Esophagus muscularis mucosa (tissue), 4 donors: ENCODE measurements around the gene TLL2. TPM values are rescaled to one million over a fixed set of nuclear protein-coding genes. Genes with fewer than 3 reads are reported as not detected.

Source experiments
- DNase-seq: peaks from one replicate; pipeline ENCODE4 v3.0.0-alpha.2; 2017; ENCODE audit errors: extremely low spot score
- H3K27ac ChIP-seq, 4 donors: fragments of 200-600 bp; sonication (generic); replicated peaks in 1 of 4; 1 replicate in 3 of 4; 2 replicates in 1 of 4; pipeline ENCODE4 v1.5.1; 2016 to 2019; ENCODE audit warnings: mild to moderate bottlenecking in 1 of 4
- H3K27me3 ChIP-seq, 4 donors: fragments of 200-600 bp; sonication (generic); one replicate each; pipeline versions ENCODE4 v1.5.1 to v1.6.0; 2016 to 2019
- H3K36me3 ChIP-seq, 4 donors: fragments of 200-600 bp; sonication (generic); one replicate each; pipeline ENCODE4 v1.5.1; 2016 to 2019
- H3K4me1 ChIP-seq, 4 donors: fragments of 200-600 bp; sonication (generic); one replicate each; pipeline ENCODE4 v1.5.1; 2016 to 2019
- H3K4me3 ChIP-seq, 4 donors: fragments of 200-600 bp; sonication (generic); 1 replicate in 2 of 4; 2 replicates in 2 of 4; pipeline ENCODE4 v1.5.1; 2016 to 2019; ENCODE audit warnings: mild to moderate bottlenecking in 4 of 4, moderate library complexity in 1 of 4
- H3K9me3 ChIP-seq, 4 donors: fragments of 200-600 bp; sonication (generic); 1 replicate in 3 of 4; 2 replicates in 1 of 4; pipeline ENCODE4 v1.5.1; 2016 to 2019
- EP300 ChIP-seq: sonication (generic); formaldehyde crosslinking; IDR thresholded peaks from one replicate; pipeline ENCODE4 v1.6.1; 2017; ENCODE audit warnings: antibody characterized with exemption
- POLR2A ChIP-seq: fragments of 450-650 bp; IDR thresholded peaks from one replicate; pipeline ENCODE4 v1.6.1; 2017; ENCODE audit warnings: antibody characterized with exemption, moderate library complexity, mild to moderate bottlenecking, low read depth
- POLR2AphosphoS5 ChIP-seq, 2 donors: sonication (generic); formaldehyde crosslinking; IDR thresholded peaks; one replicate each; pipeline ENCODE4 v1.6.1; 2017; ENCODE audit warnings: antibody characterized with exemption in 2 of 2
- WGBS: methylation state at CpG from one replicate; pipeline ENCODE4 v1.1.5; 2018; 5-methylcytosine and 5-hydroxymethylcytosine counted together
- intact Hi-C: fragments of 100-400 bp; cut with DNase I; formaldehyde crosslinking; loops from one replicate; pipeline ENCODE4 v1.15.1; 2023
- total RNA-seq, 4 donors: library from RNA; depleted of rRNA; stranded (reverse); fragments of >200 nt; gene quantifications; one replicate each; pipeline versions ENCODE4 v1.1.0 to v1.2.1, GENCODE V29; 2016
- TF ChIP-seq, protein P1 (sequence below), 3 experiments: fragments of 200-600 bp in 2 of 3; fragments of 450-650 bp in 1 of 3; sonication (generic) in 2 of 3; IDR thresholded peaks; one replicate each; pipeline ENCODE4 v1.5.1; 2017 to 2019; ENCODE audit warnings: antibody characterized with exemption in 3 of 3, mild to moderate bottlenecking in 2 of 3, moderate library complexity in 1 of 3

TLL2 gene
- total RNA-seq, 4 donors from 2014 or later: 0.17 to 2.1 (median 0.27) TPM

GRCh38 chr10:96450529-96451207 is 63.1 kb downstream of the TLL2 start:
- Histone ChIP-seq H3K4me1 (peaks cover 0 to 3% (median 0%) of the 10 kb centered on the region in 4 donors), H3K4me3 (no peak overlapping the region), H3K9me3 (no peaks in the 10 kb centered on the region), H3K36me3 (no peaks in the 10 kb centered on the region), H3K27ac (no peak overlapping the region), H3K27me3 (peaks cover 0 to 3% (median 0%) of the 10 kb centered on the region in 4 donors)
- 81% methylated on average over 12 of the region's 12 CpGs for WGBS
- DNase-seq: no peak
- TF ChIP-seq POLR2A (no peak), EP300 (no peak), POLR2AphosphoS5 (IDR thresholded peaks at IDR 0.05) (no peak)
- TF ChIP-seq, protein P1, sequence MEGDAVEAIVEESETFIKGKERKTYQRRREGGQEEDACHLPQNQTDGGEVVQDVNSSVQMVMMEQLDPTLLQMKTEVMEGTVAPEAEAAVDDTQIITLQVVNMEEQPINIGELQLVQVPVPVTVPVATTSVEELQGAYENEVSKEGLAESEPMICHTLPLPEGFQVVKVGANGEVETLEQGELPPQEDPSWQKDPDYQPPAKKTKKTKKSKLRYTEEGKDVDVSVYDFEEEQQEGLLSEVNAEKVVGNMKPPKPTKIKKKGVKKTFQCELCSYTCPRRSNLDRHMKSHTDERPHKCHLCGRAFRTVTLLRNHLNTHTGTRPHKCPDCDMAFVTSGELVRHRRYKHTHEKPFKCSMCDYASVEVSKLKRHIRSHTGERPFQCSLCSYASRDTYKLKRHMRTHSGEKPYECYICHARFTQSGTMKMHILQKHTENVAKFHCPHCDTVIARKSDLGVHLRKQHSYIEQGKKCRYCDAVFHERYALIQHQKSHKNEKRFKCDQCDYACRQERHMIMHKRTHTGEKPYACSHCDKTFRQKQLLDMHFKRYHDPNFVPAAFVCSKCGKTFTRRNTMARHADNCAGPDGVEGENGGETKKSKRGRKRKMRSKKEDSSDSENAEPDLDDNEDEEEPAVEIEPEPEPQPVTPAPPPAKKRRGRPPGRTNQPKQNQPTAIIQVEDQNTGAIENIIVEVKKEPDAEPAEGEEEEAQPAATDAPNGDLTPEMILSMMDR (IDR thresholded peaks at IDR 0.05): no peak
- intact Hi-C loops: no loop called here

GRCh38 chr10:96448558-96448957 is 65.2 kb downstream of the TLL2 start:
- TF ChIP-seq, protein P1 (IDR thresholded peaks at IDR 0.05): no peak
- no peak for TF ChIP-seq POLR2A
- no peak for TF ChIP-seq POLR2AphosphoS5 (IDR thresholded peaks at IDR 0.05)
- no peak for TF ChIP-seq EP300
- WGBS: 48% methylated on average over 4 of the region's 4 CpGs
- H3K4me1 ChIP-seq: peaks cover 0 to 3% (median 0%) of the 10 kb centered on the region in 4 donors
- no peak for DNase-seq
- H3K4me3 ChIP-seq: no peak overlapping the region
- H3K27ac ChIP-seq: no peak overlapping the region
- H3K27me3 ChIP-seq: peaks cover 0 to 3% (median 0%) of the 10 kb centered on the region in 4 donors
- H3K9me3 ChIP-seq: no peaks in the 10 kb centered on the region
- no peaks in the 10 kb centered on the region for H3K36me3 ChIP-seq
- intact Hi-C loops: no loop called here

GRCh38 chr10:96448021-96448457 is 65.7 kb downstream of the TLL2 start:
- peaks cover 0 to 3% (median 0%) of the 10 kb centered on the region in 4 donors for H3K4me1 ChIP-seq
- no peak overlapping the region for H3K27ac ChIP-seq
- DNase-seq: peak; percentile 92
- no peak overlapping the region for H3K4me3 ChIP-seq
- H3K9me3 ChIP-seq: no peaks in the 10 kb centered on the region
- 62% methylated on average over 11 of the region's 15 CpGs for WGBS
- H3K36me3 ChIP-seq: no peaks in the 10 kb centered on the region
- H3K27me3 ChIP-seq: peaks cover 0 to 3% (median 0%) of the 10 kb centered on the region in 4 donors
- intact Hi-C loops: no loop called here
- TF ChIP-seq EP300 (no peak), POLR2AphosphoS5 (IDR thresholded peaks at IDR 0.05) (peak; percentile 39 to 42), POLR2A (no peak)

- no peak overlapping the region for H3K4me3 ChIP-seq
- peak; percentile 68 for DNase-seq
- TF ChIP-seq EP300 (no peak), POLR2AphosphoS5 (IDR thresholded peaks at IDR 0.05) (no peak)
- WGBS: 73% methylated on average over 10 of the region's 10 CpGs
- no peaks in the 10 kb centered on the region for H3K36me3 ChIP-seq
- H3K27me3 ChIP-seq: peaks cover 0 to 3% (median 0%) of the 10 kb centered on the region in 4 donors
- H3K9me3 ChIP-seq: no peaks in the 10 kb centered on the region
- intact Hi-C loops: no loop called here
- no peak overlapping the region for H3K27ac ChIP-seq
- H3K4me1 ChIP-seq: peaks cover 0 to 5% (median 0%) of the 10 kb centered on the region in 4 donors
Measured at GRCh38 chr10:96446966-96447596, 66.6 kb downstream of the TLL2 start.

DNA sequence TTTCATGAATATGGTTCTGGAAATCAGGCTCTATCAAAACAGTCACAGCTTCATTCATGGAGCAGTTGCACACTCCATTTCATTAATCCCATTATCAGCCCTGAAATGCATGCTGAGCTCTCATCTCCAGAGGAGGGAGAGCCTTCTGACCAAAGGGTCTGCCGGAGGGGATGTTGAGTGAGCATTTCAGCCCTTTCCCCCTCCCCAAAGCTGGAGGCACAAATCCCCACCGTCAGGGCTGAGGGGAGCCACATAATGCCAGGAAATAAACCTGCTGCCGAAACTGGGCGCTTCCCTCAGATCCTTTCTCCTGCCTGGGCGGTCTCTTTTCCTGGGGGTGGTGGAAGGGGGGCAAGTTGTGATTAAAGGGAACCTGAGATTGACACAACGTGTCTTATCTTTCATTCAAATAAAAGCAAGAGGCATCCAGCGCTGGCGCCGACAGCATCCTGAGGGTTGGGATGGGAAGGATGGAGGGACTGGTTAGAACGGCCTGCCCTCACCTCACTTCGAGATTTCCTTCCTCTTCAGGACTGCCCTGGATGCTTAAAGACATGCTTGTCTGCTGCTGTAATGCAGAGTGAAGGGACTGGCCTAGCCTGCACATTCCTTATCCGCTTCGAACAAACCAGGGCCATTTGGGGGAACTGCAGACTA is 71.6 kb downstream of the TLL2 start:
- Histone ChIP-seq H3K9me3 (peaks cover 0 to 4% (median 0%) of the 10 kb centered on the region in 4 donors), H3K36me3 (no peaks in the 10 kb centered on the region), H3K27ac (no peak overlapping the region), H3K4me1 (peaks cover 0 to 18% (median 8%) of the 10 kb centered on the region in 4 donors), H3K27me3 (no peaks in the 10 kb centered on the region), H3K4me3 (no peak overlapping the region)
- WGBS: 67% methylated on average over 13 of the region's 13 CpGs
- DNase-seq: peak; percentile 70
- TF ChIP-seq, protein P1 (IDR thresholded peaks at IDR 0.05): no peak
- TF ChIP-seq POLR2AphosphoS5 (IDR thresholded peaks at IDR 0.05): no peak
- TF ChIP-seq EP300: no peak
- TF ChIP-seq POLR2A: no peak
- intact Hi-C loops: no loop called here
